Adipocyte (in vitro differentiated cells): ENCODE data around the gene PHF21A.

Experiments
- DNase-seq: peaks from one replicate; pipeline ENCODE4 v3.0.0-alpha.2; 2015; ENCODE audit warnings: low read depth
- H3K27me3 ChIP-seq: replicated peaks from 2 replicates; pipeline ENCODE4 v1.7.0; 2013; ENCODE audit warnings: mild to moderate bottlenecking, low read length, moderate library complexity; ENCODE audit not compliant: control insufficient read depth, insufficient read depth
- H3K36me3 ChIP-seq: 2 replicates; pipeline ENCODE4 v1.7.0; 2013; ENCODE audit warnings: low read length, mild to moderate bottlenecking, moderate library complexity; ENCODE audit not compliant: control insufficient read depth, insufficient read depth, severe bottlenecking
- H3K4me1 ChIP-seq: 2 replicates; pipeline ENCODE4 v1.7.0; 2013; ENCODE audit warnings: mild to moderate bottlenecking, low read length, moderate library complexity; ENCODE audit not compliant: control insufficient read depth, insufficient read depth
- H3K4me3 ChIP-seq: 2 replicates; pipeline ENCODE4 v1.7.0; 2013; ENCODE audit warnings: mild to moderate bottlenecking, low read length, moderate library complexity
- H3K9ac ChIP-seq: 2 replicates; pipeline ENCODE4 v1.7.0; 2013; ENCODE audit warnings: mild to moderate bottlenecking, low read length, moderate library complexity
- H3K9me3 ChIP-seq: 2 replicates; pipeline ENCODE4 v1.7.0; 2013; ENCODE audit warnings: mild to moderate bottlenecking, low read length, moderate library complexity; ENCODE audit not compliant: control insufficient read depth

PHF21A gene

DNA sequence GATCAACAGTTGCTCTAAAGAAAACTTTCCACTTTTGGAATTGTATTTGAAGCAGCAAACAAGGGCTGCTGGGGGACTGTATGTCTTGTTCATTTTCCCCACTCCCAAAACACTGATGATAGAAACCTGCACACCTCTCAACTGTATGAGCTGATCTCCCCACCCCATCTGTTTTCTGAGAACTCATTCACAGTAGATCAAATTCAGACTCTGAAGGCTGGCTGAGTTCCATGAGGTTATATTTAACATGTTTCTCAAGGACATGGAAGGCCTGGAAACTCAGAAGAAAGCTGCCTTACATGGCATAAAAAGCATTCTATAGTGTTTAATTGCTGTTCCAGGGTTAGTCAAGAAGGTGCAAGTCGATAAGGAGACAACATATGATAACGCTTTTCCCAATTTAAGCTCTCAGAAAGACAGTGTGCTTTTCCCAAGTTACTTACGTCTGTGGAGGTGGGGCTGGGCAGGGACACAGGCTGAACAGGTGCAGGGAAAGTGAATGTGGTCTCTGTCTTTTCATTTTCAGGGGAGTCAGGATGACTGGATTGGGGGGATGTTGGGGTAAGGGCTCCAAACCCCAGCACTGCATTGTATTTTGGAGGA lies 175.8 kb downstream of the PHF21A start:
- Histone ChIP-seq H3K4me1 (peaks cover 12% of the 10 kb centered on the region), H3K9ac (no peak overlapping the region), H3K27me3 (no peaks in the 10 kb centered on the region), H3K9me3 (no peaks in the 10 kb centered on the region), H3K36me3 (peaks cover 76% of the 10 kb centered on the region), H3K4me3 (no peak overlapping the region)
- no peak for DNase-seq

DNA sequence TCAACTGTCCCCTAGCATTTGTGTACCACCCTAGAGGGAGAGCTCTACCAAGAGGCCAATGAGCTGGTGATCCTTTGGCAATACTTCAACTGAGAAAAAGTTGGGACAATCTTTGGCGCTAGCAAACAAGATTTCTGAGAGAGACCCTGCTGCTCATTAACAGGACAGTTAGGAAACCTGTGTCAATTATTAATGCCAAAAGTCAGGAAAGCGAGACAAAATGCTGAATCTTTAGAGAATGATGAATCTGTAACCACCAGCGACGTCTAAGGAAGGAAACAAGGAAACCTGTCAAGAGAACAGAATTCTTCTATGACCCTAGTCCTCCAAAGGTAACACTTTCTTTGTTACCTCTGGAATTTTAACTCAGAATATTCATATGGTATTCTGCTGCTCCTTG lies 178.9 kb downstream of the PHF21A start:
- Histone ChIP-seq H3K4me3 (no peak overlapping the region), H3K4me1 (peaks cover 8% of the 10 kb centered on the region), H3K36me3 (peaks cover 59% of the 10 kb centered on the region), H3K9ac (no peak overlapping the region), H3K9me3 (no peaks in the 10 kb centered on the region), H3K27me3 (no peaks in the 10 kb centered on the region)
- DNase-seq, result no peak

GRCh38 chr11:45941285-45941684 lies 180.0 kb downstream of the PHF21A start:
- no peak overlapping the region for H3K4me3 ChIP-seq
- no peak overlapping the region for H3K9ac ChIP-seq
- H3K4me1 ChIP-seq, result peaks cover 8% of the 10 kb centered on the region
- no peak for DNase-seq
- H3K36me3 ChIP-seq, result peaks cover 61% of the 10 kb centered on the region
- no peaks in the 10 kb centered on the region for H3K9me3 ChIP-seq
- H3K27me3 ChIP-seq, result no peaks in the 10 kb centered on the region

DNA sequence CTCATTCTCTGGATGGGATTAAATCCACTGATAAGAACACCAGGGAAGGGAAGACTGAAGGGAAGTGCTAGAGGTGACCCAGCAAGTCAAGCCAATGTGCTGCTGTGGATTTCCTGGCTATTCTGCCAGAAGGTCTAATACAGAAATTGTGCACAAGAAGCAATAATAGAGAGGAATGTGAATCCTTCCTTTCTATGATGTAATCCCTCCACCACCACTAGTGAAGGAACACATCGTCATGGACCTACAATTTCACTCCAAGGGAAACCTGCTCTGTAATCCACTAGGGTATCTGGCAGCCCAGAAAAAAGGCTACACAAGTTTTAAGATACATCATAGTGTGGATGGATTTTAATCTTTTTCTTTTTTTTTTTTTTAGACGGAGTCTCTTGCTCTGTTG lies 181.4 kb downstream of the PHF21A start:
- Histone ChIP-seq H3K9me3 (no peaks in the 10 kb centered on the region), H3K27me3 (no peaks in the 10 kb centered on the region), H3K9ac (no peak overlapping the region), H3K4me1 (peaks cover 4% of the 10 kb centered on the region), H3K36me3 (peaks cover 61% of the 10 kb centered on the region), H3K4me3 (no peak overlapping the region)
- peak; percentile 7 for DNase-seq

DNA sequence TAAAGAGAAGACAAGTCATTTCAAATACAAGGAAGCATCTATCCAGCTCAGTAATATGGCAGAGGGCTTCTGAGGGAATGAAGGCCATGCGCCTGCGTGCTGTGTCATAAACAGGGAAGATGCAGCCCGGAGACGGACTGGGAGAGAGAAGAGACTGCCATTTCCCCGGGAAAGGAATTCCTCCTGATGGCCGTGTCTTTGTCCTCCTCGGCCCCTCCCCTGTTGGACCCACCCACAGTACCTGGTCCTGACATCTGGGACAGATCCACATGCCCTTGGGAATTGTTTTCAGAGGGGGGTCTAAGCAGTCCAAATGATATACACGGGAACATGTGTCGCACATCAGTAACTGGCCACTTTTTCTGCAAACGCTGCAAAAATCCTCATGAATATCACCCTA lies 183.3 kb downstream of the PHF21A start:
- Histone ChIP-seq H3K27me3 (no peaks in the 10 kb centered on the region), H3K36me3 (peaks cover 68% of the 10 kb centered on the region), H3K9me3 (no peaks in the 10 kb centered on the region), H3K9ac (no peak overlapping the region), H3K4me1 (peaks cover 4% of the 10 kb centered on the region), H3K4me3 (no peak overlapping the region)
- no peak for DNase-seq

- Histone ChIP-seq H3K36me3 (peaks cover 64% of the 10 kb centered on the region), H3K4me1 (peaks cover 12% of the 10 kb centered on the region), H3K9me3 (no peaks in the 10 kb centered on the region), H3K27me3 (no peaks in the 10 kb centered on the region), H3K9ac (no peak overlapping the region), H3K4me3 (no peak overlapping the region)
- DNase-seq, result no peak
Observed at GRCh38 chr11:45936511-45937054, 184.7 kb downstream of the PHF21A start.

DNA sequence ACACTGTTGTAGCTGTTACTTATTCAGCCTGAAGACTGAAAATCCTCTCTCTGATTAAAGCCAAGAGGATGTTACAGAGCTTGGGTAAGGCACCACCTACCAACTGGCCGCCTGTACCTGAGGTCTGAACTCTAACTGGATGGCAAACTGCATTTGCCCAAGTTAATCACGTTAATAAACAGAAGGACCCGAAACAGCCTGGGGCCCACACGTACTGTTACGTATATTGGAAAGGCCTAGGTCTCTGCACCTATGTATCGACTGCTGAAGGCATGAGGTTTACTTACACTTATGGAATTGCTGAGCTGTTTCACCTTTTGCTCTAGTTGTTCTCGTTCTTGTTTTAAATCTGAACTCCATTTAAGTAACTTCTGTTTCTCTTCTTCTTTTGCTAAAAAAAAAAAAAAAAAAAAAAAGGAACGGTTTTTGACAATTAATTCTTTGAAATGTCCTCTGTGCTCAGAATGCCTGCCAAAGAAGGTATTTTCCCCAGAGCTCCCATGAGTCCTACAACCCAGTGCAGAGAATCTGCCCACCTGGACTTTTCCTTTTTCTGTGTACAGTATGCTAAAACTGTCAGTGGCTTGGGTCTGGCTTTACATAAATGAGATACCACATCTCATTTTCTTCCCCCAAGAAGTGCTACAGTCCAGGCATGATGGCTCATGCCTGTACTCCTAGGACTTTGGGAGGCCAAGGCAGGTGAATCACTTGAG lies 185.7 kb downstream of the PHF21A start:
- Histone ChIP-seq H3K27me3 (no peaks in the 10 kb centered on the region), H3K4me3 (no peak overlapping the region), H3K9me3 (no peaks in the 10 kb centered on the region), H3K9ac (no peak overlapping the region), H3K4me1 (peaks cover 14% of the 10 kb centered on the region), H3K36me3 (peaks cover 61% of the 10 kb centered on the region)
- no peak for DNase-seq

DNA sequence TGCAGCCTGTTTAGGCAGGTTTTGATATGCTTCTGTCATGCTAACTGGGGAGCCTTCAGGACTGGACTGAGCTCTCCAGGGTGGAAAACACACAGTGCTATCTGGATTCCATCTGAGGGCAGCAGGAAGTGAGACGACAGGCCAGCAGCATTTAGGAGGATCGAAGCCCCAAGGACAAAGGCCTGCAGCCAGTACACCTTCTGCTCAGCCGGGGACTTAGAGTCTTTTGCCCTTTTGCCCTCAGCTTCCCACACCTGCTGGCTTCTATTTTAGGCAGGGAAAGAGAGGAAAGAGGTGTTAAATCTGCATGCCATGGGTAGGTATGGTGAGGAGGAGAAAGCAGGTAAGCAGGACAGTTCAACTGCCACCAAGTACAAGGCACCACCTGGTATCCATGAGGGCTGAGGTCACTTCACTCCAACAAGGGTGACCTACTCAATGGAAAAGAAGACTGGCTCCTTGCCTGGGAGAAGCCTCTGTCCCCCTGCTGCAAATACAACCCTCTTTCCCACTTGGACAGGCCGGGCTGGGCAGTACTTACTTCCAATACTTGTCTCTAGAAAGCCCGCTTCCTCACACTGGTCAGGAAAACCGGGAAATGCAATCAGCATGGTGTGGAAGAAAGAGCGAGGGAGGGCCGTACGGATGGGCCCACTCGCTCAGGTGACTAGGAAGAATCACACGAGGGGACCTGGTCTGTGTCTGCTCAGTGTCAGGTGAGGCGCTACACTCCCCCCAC lies 186.5 kb downstream of the PHF21A start:
- Histone ChIP-seq H3K36me3 (peaks cover 61% of the 10 kb centered on the region), H3K4me3 (no peak overlapping the region), H3K9me3 (no peaks in the 10 kb centered on the region), H3K27me3 (no peaks in the 10 kb centered on the region), H3K4me1 (peaks cover 14% of the 10 kb centered on the region), H3K9ac (no peak overlapping the region)
- no peak for DNase-seq

DNA sequence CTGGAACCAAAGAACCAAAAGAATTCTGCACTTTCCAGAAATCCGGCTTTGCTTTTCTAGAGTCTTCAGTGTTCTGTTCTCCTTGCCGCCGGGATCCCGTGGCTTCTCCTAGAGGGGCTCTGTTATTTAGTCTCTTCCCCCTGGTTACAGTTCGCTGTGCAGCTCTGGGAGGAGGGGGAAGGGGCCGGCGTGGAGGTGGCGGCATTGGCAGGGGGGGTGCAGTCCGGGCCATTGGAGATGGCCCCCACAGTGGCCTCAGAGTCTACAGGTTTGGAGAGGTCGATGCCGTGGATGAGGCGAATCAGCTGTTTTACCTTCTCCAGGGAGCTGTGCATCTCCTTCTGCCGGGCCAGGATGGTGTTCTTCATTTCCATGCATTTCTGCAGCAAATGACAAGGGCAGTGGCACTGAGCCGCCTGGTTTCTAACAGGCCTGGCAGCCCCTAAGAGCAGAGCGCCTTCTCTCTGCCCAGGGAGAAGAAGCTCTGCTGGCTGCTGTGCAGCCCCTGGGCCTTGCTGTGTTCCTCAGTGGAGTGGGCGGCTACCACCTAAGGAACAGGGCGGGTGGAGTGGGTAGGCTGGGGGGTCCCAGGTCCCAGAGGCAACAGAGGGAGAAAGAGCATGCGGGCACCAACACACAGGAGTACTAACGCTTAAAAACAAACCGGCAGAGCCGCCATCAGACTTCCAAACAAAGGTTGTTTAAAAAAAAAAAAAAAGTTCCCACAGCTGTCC lies 187.2 kb downstream of the PHF21A start:
- Histone ChIP-seq H3K9ac (no peak overlapping the region), H3K4me1 (peaks cover 10% of the 10 kb centered on the region), H3K36me3 (peaks cover 61% of the 10 kb centered on the region), H3K27me3 (no peaks in the 10 kb centered on the region), H3K9me3 (no peaks in the 10 kb centered on the region), H3K4me3 (no peak overlapping the region)
- DNase-seq, result no peak

DNA sequence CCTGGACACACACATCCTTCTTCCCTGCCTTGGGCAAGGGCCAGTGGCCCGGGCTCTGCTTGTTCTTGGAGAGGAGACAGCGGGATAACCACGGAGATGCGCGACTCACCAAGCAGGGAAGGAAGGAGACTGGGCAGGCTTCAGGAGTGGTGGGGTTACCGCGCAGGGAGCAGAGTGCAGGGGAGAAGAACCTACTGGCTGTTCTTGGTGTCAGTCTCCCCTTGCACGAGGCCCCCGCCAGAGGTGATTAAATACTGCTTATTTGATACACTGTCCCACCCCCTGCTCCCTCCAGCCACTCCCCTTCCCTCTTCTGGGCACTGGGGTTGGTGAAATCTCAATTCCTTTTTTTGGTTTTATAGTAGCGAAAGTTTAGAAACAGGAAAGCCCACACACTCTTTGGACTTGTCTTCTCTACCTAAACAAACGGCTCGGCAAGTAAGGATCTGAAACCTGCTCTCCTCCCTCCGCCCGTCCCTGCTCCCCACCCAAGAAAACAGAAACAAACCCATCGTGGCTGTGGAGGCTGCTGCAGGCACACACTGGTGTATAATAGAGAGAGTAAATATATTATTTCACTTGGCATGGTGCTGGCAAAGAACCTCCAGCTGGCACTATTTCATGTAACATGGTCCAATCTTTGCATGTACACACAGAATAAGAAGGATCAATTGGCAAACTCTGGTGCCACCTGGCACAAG lies 188.0 kb downstream of the PHF21A start:
- Histone ChIP-seq H3K9me3 (no peaks in the 10 kb centered on the region), H3K9ac (no peak overlapping the region), H3K27me3 (no peaks in the 10 kb centered on the region), H3K4me3 (no peak overlapping the region), H3K4me1 (peaks cover 10% of the 10 kb centered on the region), H3K36me3 (peaks cover 59% of the 10 kb centered on the region)
- DNase-seq, result no peak
